Gastrocnemius medialis (tissue), 4 donors: ENCODE data around the gene HLTF. TPM values are rescaled to one million over a fixed set of nuclear protein-coding genes. Genes with fewer than 3 reads are reported as not detected.

Source experiments
- ATAC-seq, 2 donors: fragments of 150-250 bp; one replicate each; pipeline ENCODE4 v1.9.1; 2016
- DNase-seq, 2 donors: peaks; one replicate each; pipeline ENCODE4 v3.0.0-alpha.2; 2019
- H3K27ac ChIP-seq, 4 donors: fragments of 200-600 bp; sonication (generic); 1 replicate in 1 of 4; 2 replicates in 3 of 4; pipeline ENCODE4 v1.5.1; 2016 to 2018; ENCODE audit warnings: mild to moderate bottlenecking in 2 of 4, moderate library complexity in 1 of 4
- H3K27me3 ChIP-seq, 3 donors: fragments of 200-600 bp; sonication (generic) in 2 of 3; 1 replicate in 1 of 3; 2 replicates in 2 of 3; pipeline versions ENCODE4 v1.5.1 to v1.6.0; 2016 to 2019; ENCODE audit warnings: mild to moderate bottlenecking in 1 of 3, moderate library complexity in 1 of 3
- H3K36me3 ChIP-seq, 2 donors: fragments of 200-600 bp; sonication (generic) in 1 of 2; one replicate each; pipeline ENCODE4 v1.5.1; 2017 to 2018
- H3K4me1 ChIP-seq, 2 donors: fragments of 200-600 bp; sonication (generic) in 1 of 2; one replicate each; pipeline ENCODE4 v1.5.1; 2016 to 2017; ENCODE audit warnings: mild to moderate bottlenecking in 2 of 2
- H3K4me3 ChIP-seq, 4 donors: fragments of 200-600 bp; sonication (generic) in 3 of 4; 1 replicate in 1 of 4; 2 replicates in 3 of 4; pipeline ENCODE4 v1.5.1; 2016 to 2019; ENCODE audit warnings: mild to moderate bottlenecking in 2 of 4
- H3K9me3 ChIP-seq, 3 donors: fragments of 200-600 bp; sonication (generic) in 2 of 3; 1 replicate in 1 of 3; 2 replicates in 2 of 3; pipeline ENCODE4 v1.5.1; 2016 to 2019
- CTCF ChIP-seq, 5 experiments: fragments of 450-650 bp in 3 of 5; fragments of 200-600 bp in 2 of 5; sonication (generic) in 2 of 5; IDR thresholded peaks in 4 of 5; conservative IDR thresholded peaks in 1 of 5; 1 replicate in 4 of 5; 2 replicates in 1 of 5; pipeline ENCODE4 v1.5.1; 2016 to 2019; ENCODE audit warnings: antibody characterized with exemption in 5 of 5, mild to moderate bottlenecking in 3 of 5, moderate library complexity in 3 of 5
- POLR2A ChIP-seq, 2 donors: fragments of 450-650 bp; IDR thresholded peaks; one replicate each; pipeline ENCODE4 v1.6.1; 2017; ENCODE audit warnings: antibody characterized with exemption in 2 of 2, mild to moderate bottlenecking in 2 of 2, moderate library complexity in 2 of 2
- in situ Hi-C, 4 donors: fragments of 200-750 bp; cut with MboI; loops; one replicate each; pipeline versions ENCODE4 v1.15.0 to v1.8.0; 2017; ENCODE audit warnings: low sequenced_read_pairs in 4 of 4
- intact Hi-C: fragments of 100-400 bp; cut with DNase I; formaldehyde crosslinking; loops from one replicate; pipeline ENCODE4 v1.15.1; 2023; ENCODE audit warnings: low total_unique reads
- total RNA-seq, 4 donors: library from RNA; depleted of rRNA; stranded (reverse); fragments of >200 nt; gene quantifications; one replicate each; pipeline versions ENCODE4 v1.1.0 to v1.2.3, GENCODE V29; 2016

HLTF gene
- total RNA-seq, 4 donors from 2014 or later, result 2.8 to 11.0 (median 5.9) TPM

- Histone ChIP-seq H3K27me3 (no peaks in the 10 kb centered on the region), H3K4me1 (peaks cover 17 to 22% of the 10 kb centered on the region in 2 donors), H3K4me3 (peak within 1 kb of the TSS; percentile 68 to 82 (median 76)), H3K27ac (peak within 1 kb of the TSS; percentile 74 to 79 (median 74)), H3K9me3 (no peaks in the 10 kb centered on the region), H3K36me3 (no peaks in the 10 kb centered on the region)
- TF ChIP-seq CTCF (IDR thresholded peaks at IDR 0.05 in 4 of 5, conservative IDR thresholded peaks at IDR 0.05 in 1 of 5) (peak in 2 of 5 experiments; percentile 19 to 28), POLR2A (IDR thresholded peaks at IDR 0.05) (peak; percentile 82 to 97)
- in situ Hi-C loops, result loop anchor here in 2 of 4 donors (10.0 kb wide), 1 partner anchor 175 kb away; no protein-coding TSS in a partner anchor
- DNase-seq (peak; percentile 83 to 85), ATAC-seq (peak; percentile 91 to 95)
- intact Hi-C loops, result loop anchor here (1.0 to 2.0 kb wide), 3 partner anchors 43 to 173 kb away; partner anchors contain the start of gene HLTF
Observed at GRCh38 chr3:149129326-149130205, 43.2 kb upstream of the HLTF start, which contains the start of gene HPS3. HPS3 (plus strand) TSS chr3:149129638; CDS start chr3:149129724, 86 bp downstream.

- Histone ChIP-seq H3K27ac (peak overlapping the region; percentile 74 to 79 (median 74)), H3K27me3 (no peaks in the 10 kb centered on the region), H3K36me3 (no peaks in the 10 kb centered on the region), H3K9me3 (no peaks in the 10 kb centered on the region), H3K4me1 (peaks cover 17 to 22% of the 10 kb centered on the region in 2 donors), H3K4me3 (peak overlapping the region; percentile 68 to 82 (median 76))
- DNase-seq, result no peak
- in situ Hi-C loops, result loop anchor here in 2 of 4 donors (10.0 kb wide), 1 partner anchor 174 kb away; no protein-coding TSS in a partner anchor
- intact Hi-C loops, result loop anchor here (1.0 to 2.0 kb wide), 3 partner anchors 43 to 172 kb away; partner anchors contain the start of gene HLTF
- ATAC-seq, result no peak
- TF ChIP-seq CTCF (IDR thresholded peaks at IDR 0.05 in 4 of 5, conservative IDR thresholded peaks at IDR 0.05 in 1 of 5) (no peak), POLR2A (IDR thresholded peaks at IDR 0.05) (no peak)
Observed at GRCh38 chr3:149128821-149129220, 42.5 kb upstream of the HLTF start.

- TF ChIP-seq CTCF (IDR thresholded peaks at IDR 0.05 in 4 of 5, conservative IDR thresholded peaks at IDR 0.05 in 1 of 5) (no peak), POLR2A (IDR thresholded peaks at IDR 0.05) (no peak)
- H3K27me3 ChIP-seq, result no peaks in the 10 kb centered on the region
- no peaks in the 10 kb centered on the region for H3K4me1 ChIP-seq
- in situ Hi-C loops, result loop anchor here (5.0 to 25.0 kb wide), 4 partner anchors 149 to 364 kb away; partner anchors contain the start of gene CPA3 (in 2 of the 4)
- no peak overlapping the region for H3K4me3 ChIP-seq
- intact Hi-C loops, result loop anchor here (5.0 kb wide), 1 partner anchor 359 kb away; no protein-coding TSS in a partner anchor
- H3K27ac ChIP-seq, result no peak overlapping the region
- ATAC-seq (no peak), DNase-seq (no peak)
- no peaks in the 10 kb centered on the region for H3K9me3 ChIP-seq
- H3K36me3 ChIP-seq, result no peaks in the 10 kb centered on the region
Observed at GRCh38 chr3:149122721-149123578, 36.6 kb upstream of the HLTF start.
